DND-41 (cell line): Measurements from ENCODE around the gene PTPRG.

Experiments
- EZH2 ChIP-seq: IDR thresholded peaks from 3 replicates; pipeline ENCODE4 v1.6.1; 2012; ENCODE audit warnings: borderline replicate concordance, low read depth, mild to moderate bottlenecking, moderate library complexity, low read length, inconsistent platforms; ENCODE audit not compliant: severe bottlenecking
- TF ChIP-seq, protein P1 (sequence below): IDR thresholded peaks from 2 replicates; pipeline ENCODE4 v1.5.1; 2012; ENCODE audit warnings: borderline replicate concordance, low read length, moderate library complexity, mild to moderate bottlenecking; ENCODE audit not compliant: poor library complexity, severe bottlenecking; ENCODE audit errors: extremely low read depth

DNA sequence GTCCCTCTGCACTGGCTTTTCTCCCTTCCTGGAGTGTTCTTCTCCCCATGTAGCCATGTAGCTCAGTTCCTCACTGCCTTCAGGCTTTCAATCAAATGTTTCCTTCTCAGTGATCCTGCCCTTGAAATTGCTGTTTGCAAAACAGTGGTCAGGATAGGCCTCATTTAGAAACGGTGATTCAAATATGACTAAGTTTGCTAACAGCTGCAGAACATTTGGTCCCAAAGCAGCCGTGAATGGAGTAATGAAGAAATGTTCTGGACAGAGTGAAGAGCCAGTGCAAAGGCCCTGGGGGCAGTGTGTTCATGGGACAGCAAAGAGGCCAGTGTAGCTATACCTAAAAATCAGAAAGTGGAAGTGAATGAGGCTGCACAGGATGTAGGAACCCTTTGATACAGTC is 588.6 kb downstream of the PTPRG start:
- TF ChIP-seq, protein P1, sequence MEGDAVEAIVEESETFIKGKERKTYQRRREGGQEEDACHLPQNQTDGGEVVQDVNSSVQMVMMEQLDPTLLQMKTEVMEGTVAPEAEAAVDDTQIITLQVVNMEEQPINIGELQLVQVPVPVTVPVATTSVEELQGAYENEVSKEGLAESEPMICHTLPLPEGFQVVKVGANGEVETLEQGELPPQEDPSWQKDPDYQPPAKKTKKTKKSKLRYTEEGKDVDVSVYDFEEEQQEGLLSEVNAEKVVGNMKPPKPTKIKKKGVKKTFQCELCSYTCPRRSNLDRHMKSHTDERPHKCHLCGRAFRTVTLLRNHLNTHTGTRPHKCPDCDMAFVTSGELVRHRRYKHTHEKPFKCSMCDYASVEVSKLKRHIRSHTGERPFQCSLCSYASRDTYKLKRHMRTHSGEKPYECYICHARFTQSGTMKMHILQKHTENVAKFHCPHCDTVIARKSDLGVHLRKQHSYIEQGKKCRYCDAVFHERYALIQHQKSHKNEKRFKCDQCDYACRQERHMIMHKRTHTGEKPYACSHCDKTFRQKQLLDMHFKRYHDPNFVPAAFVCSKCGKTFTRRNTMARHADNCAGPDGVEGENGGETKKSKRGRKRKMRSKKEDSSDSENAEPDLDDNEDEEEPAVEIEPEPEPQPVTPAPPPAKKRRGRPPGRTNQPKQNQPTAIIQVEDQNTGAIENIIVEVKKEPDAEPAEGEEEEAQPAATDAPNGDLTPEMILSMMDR: no peak
- no peak for TF ChIP-seq EZH2
